ENCODE results near the gene OTOA.

- TF ChIP-seq, protein P1, sequence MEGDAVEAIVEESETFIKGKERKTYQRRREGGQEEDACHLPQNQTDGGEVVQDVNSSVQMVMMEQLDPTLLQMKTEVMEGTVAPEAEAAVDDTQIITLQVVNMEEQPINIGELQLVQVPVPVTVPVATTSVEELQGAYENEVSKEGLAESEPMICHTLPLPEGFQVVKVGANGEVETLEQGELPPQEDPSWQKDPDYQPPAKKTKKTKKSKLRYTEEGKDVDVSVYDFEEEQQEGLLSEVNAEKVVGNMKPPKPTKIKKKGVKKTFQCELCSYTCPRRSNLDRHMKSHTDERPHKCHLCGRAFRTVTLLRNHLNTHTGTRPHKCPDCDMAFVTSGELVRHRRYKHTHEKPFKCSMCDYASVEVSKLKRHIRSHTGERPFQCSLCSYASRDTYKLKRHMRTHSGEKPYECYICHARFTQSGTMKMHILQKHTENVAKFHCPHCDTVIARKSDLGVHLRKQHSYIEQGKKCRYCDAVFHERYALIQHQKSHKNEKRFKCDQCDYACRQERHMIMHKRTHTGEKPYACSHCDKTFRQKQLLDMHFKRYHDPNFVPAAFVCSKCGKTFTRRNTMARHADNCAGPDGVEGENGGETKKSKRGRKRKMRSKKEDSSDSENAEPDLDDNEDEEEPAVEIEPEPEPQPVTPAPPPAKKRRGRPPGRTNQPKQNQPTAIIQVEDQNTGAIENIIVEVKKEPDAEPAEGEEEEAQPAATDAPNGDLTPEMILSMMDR (IDR thresholded peaks at IDR 0.05; ENCODE audit: borderline replicate concordance, extremely low read depth, low read length, poor library complexity, severe bottlenecking): no peak
- TF ChIP-seq EZH2 (IDR thresholded peaks at IDR 0.05; ENCODE audit: borderline replicate concordance, low read depth, low read length, severe bottlenecking): no peak
Measured at GRCh38 chr16:21618281-21618680, 45.5 kb upstream of the OTOA start.
